ENCODE results near the gene LRRC28. TPM values are rescaled to one million over a fixed set of nuclear protein-coding genes. Genes with fewer than 3 reads are reported as not detected.
A peak's percentile ranks its signal among the peaks of the same experiment; 100 is the strongest.

LRRC28 gene
- total RNA-seq, 2 donors from 2014 or later = 27.2 to 28.4 TPM

DNA sequence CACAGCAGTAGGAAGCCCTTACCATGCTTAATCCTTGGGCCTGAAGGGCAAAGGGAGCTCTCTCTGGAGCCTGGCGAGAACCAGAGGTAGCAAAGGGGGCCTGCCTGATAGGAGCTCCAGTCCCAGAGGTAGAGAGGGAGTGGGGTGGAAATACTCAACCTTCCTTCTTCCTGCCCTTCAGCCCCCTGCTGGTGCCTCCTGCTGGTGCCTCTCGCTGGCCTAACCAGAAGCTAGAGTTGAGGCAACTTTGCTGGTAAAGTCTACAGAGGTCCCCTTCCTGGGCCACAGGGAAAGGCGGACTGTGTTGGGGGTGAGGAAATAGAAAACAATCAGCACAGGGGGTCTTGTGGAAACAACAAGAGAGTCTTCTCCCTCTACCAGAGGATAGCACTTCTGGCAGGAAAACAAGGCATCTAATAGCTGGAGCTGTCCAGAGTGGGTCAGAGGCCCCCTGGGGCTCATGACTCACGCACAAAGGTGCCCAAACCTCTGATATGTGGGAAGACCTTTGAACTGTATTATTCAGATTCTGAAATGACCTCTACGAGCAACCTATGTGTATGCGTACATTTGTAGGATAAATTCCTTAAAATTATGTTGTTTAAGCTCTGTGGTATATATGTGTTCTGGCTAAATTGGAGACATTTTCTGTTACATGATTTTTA is 133.9 kb downstream of the LRRC28 start:
- Histone ChIP-seq H3K9ac (ENCODE audit: low read depth in 2 of 2, low read length in 2 of 2) (no peak overlapping the region), H3K27me3 (no peaks in the 10 kb centered on the region), H3K9me3 (no peaks in the 10 kb centered on the region), H3K4me1 (peaks cover 3% of the 10 kb centered on the region), H3K4me3 (no peak overlapping the region), H3K36me3 (no peaks in the 10 kb centered on the region), H3K27ac (peak overlapping the region; percentile 26)
- no peak for DNase-seq
- intact Hi-C loops (cut with DNase I) = no loop called here
- TF ChIP-seq, protein P1, sequence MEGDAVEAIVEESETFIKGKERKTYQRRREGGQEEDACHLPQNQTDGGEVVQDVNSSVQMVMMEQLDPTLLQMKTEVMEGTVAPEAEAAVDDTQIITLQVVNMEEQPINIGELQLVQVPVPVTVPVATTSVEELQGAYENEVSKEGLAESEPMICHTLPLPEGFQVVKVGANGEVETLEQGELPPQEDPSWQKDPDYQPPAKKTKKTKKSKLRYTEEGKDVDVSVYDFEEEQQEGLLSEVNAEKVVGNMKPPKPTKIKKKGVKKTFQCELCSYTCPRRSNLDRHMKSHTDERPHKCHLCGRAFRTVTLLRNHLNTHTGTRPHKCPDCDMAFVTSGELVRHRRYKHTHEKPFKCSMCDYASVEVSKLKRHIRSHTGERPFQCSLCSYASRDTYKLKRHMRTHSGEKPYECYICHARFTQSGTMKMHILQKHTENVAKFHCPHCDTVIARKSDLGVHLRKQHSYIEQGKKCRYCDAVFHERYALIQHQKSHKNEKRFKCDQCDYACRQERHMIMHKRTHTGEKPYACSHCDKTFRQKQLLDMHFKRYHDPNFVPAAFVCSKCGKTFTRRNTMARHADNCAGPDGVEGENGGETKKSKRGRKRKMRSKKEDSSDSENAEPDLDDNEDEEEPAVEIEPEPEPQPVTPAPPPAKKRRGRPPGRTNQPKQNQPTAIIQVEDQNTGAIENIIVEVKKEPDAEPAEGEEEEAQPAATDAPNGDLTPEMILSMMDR (IDR thresholded peaks at IDR 0.05) = no peak

DNA sequence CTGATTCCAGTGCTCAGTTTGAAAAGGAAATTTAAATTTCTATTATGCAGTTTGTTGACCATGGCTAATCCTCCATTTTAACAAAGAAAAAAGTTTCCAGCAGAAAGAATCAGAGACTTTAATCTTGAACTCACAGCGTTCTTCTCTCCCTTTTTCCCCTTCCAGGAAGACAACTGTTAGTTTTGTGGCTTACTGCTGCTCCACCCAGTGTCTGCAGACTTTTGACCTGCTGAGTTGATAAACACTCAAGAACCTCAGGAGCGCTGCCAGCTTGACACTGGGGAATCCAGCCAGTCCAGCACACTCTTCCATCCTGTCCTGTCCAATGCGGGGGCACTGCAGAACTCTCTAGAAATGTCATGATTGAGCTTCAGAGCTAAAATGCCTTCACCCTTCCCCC is 134.6 kb downstream of the LRRC28 start:
- TF ChIP-seq, protein P1 (IDR thresholded peaks at IDR 0.05) = no peak
- Histone ChIP-seq H3K4me1 (peaks cover 3% of the 10 kb centered on the region), H3K4me3 (no peak overlapping the region), H3K27me3 (no peaks in the 10 kb centered on the region), H3K9me3 (no peaks in the 10 kb centered on the region), H3K36me3 (no peaks in the 10 kb centered on the region), H3K27ac (peak overlapping the region; percentile 26), H3K9ac (ENCODE audit: low read depth in 2 of 2, low read length in 2 of 2) (no peak overlapping the region)
- DNase-seq = peak; percentile 90
- intact Hi-C loops (cut with DNase I) = no loop called here

DNA sequence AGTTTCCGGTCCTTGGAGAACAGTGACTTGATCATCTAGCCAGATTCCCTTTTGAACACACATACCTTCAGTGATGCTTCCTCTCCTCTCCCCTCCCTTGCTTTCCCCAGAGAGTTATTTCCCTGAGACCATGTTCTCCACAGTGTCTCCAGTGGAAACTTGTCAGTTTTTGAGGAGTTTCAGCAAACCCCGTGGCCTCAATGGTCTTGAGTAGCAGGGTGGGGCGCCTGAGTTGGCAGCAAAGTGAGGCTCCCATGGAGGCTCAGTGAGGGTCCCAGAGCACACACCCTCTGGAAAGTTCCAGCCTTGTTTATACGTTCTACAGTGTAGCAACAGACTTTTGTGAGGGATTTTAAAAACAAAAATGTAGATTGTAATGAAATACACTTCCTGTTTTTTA is 135.1 kb downstream of the LRRC28 start:
- H3K4me3 ChIP-seq = no peak overlapping the region
- H3K9me3 ChIP-seq = no peaks in the 10 kb centered on the region
- peak overlapping the region in 1 of 2 donors; percentile 24 for H3K9ac ChIP-seq (ENCODE audit: low read depth in 2 of 2, low read length in 2 of 2)
- intact Hi-C loops (cut with DNase I) = no loop called here
- H3K4me1 ChIP-seq = peaks cover 3% of the 10 kb centered on the region
- H3K36me3 ChIP-seq = no peaks in the 10 kb centered on the region
- TF ChIP-seq, protein P1 (IDR thresholded peaks at IDR 0.05) = no peak
- no peak for DNase-seq
- no peaks in the 10 kb centered on the region for H3K27me3 ChIP-seq
- H3K27ac ChIP-seq = peak overlapping the region; percentile 26

DNA sequence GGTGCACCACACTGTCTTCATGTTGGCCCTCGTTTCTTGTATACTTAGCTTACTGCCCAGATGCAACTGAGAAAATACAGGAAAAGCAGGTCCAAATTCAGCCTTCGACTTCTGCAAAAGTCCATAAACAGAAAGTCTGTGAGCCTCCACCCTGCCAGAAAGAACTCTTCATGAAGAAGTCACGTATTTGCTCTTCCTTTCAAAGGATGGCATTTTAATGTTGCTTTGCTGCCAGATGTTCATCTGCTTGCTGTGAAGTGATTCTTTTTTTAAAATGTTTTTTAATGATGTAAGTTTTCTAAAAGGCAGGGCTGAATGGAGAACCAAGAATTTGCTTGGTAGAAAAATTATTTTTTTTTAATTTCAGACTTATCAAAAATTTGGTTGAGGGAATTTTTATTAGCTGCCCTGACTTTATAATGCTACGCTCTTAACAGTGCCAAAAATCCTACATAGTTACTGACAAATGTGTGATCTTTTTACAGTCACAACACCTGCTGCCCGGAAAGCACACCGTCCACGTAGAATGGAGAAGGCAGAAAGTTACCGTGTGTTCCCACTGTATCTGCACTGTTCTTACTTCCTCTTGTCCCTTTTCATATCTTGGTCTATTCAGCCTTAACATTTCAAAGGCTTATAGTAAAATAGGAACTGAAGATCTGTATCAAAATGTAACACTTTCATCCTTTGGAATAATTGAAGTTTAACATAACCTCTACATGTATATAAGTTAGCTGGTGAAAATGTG is 136.3 kb downstream of the LRRC28 start:
- Histone ChIP-seq H3K4me1 (peaks cover 3% of the 10 kb centered on the region), H3K4me3 (no peak overlapping the region), H3K9me3 (no peaks in the 10 kb centered on the region), H3K9ac (ENCODE audit: low read depth in 2 of 2, low read length in 2 of 2) (no peak overlapping the region), H3K36me3 (no peaks in the 10 kb centered on the region), H3K27me3 (no peaks in the 10 kb centered on the region), H3K27ac (no peak overlapping the region)
- DNase-seq = no peak
- TF ChIP-seq, protein P1 (IDR thresholded peaks at IDR 0.05) = no peak
- intact Hi-C loops (cut with DNase I) = no loop called here

DNA sequence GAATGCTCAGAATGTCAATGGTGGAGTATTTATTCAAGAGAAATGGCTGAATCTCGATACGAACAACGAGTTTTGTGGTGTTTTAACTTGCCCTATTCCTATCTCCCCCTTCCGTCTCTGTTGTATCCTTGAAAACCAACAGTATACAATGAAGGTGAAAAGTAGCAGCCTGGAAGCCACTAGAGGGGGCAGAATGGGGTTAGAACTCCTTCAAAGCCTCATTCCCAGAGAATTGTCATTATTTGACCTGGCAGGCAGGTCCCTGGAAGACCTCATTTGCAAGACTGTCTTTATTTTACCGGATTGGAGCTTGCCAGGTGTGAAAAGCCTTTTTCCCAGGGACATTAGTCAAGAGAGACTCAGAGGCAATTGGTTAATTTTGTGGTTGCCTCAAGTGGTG is 139.4 kb downstream of the LRRC28 start:
- no peak overlapping the region for H3K4me3 ChIP-seq
- no peaks in the 10 kb centered on the region for H3K36me3 ChIP-seq
- no peaks in the 10 kb centered on the region for H3K4me1 ChIP-seq
- no peak overlapping the region for H3K9ac ChIP-seq (ENCODE audit: low read depth in 2 of 2, low read length in 2 of 2)
- TF ChIP-seq, protein P1 (IDR thresholded peaks at IDR 0.05) = no peak
- H3K9me3 ChIP-seq = no peaks in the 10 kb centered on the region
- no peak overlapping the region for H3K27ac ChIP-seq
- intact Hi-C loops (cut with DNase I) = no loop called here
- no peak for DNase-seq
- H3K27me3 ChIP-seq = no peaks in the 10 kb centered on the region

All from colonic mucosa (tissue), 4 donors.